GM18951 (cell line): ENCODE results near the gene SRA1.
"Not testable (repeated sequence)": the region's sequence is repeated elsewhere in the genome, so short reads cannot be mapped to it uniquely, and the experiment has no call there.

ENCODE experiments used
- POLR2A ChIP-seq: IDR thresholded peaks from 4 replicates; pipeline ENCODE4 v1.6.1; 2011; ENCODE audit warnings: mild to moderate bottlenecking; ENCODE audit not compliant: insufficient read length, insufficient read depth; ENCODE audit errors: extremely low read depth
- in situ Hi-C: fragments of 300-500 bp; cut with MboI; formaldehyde crosslinking; loops from one replicate; pipeline ENCODE4 v1.12.0; 2022; ENCODE audit warnings: low sequenced_read_pairs, mixed read lengths, inconsistent platforms; ENCODE audit not compliant: unreplicated experiment

SRA1 gene

DNA sequence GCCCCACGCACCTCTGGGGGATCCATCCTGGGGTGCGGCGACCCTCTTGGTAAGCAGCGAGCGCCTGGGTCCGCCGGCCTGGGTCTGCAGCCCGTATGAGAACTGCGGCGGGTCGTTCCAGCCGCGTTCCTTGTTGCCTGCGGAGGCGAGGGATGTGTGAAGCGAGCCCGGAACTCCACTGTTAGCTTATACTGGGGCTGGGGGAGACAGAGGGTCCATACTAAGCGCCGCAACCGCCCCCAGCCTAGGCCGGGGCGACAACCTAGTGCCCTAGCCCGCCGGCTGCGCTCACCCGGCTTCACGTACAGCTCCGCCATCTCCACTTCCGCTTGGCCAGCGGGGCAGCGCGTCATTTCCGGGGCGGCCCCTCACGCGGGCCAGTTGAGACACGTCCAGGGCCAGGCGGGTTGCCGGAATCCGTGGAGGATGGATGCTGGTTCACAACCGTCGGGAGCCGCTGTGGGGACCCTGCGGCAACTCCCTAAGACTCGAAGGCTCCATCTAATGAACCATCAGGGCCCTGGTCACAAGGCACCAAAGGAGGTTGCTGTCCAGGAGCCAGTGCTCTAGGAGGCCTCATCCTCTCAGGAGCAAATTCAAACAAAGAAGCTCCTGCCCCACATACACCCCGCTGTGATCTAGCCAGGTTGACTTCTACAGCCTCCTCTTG is at the start of gene SRA1:
Gene SRA1 (minus strand): TSS at position 338 of the 670 bp plus-strand sequence. CDS start 21 bp downstream, at position 317.
- in situ Hi-C loops, result no loop called here
- TF ChIP-seq POLR2A, result peak; percentile 98

GRCh38 chr5:140607031-140607430 is 49.8 kb upstream of the SRA1 start:
- in situ Hi-C loops, result no loop called here
- no peak for TF ChIP-seq POLR2A

DNA sequence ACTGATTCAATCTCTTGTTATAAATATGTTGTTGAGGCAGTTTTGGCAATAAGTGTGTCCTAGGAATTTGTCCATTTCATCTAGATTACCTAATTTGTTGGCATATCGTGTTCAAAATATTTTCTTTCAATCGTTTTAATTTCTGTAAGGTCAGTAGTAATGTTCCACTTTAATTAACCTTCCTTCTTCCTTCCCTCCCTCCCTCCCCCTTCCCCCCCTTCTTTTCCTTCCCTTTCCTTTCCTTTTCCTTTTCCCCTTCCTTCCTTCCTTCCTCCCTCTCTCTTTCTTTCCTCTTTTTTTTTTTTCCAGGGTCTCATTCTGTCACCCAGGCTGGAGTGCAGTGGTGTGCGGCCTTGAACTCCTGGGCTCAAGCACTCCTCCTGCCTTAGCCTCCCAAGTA is 48.6 kb upstream of the SRA1 start:
- no peak for TF ChIP-seq POLR2A
- in situ Hi-C loops, result no loop called here

- no peak for TF ChIP-seq POLR2A
- in situ Hi-C loops, result no loop called here
Measured at GRCh38 chr5:140603734-140604133, 46.5 kb upstream of the SRA1 start.

- in situ Hi-C loops, result not testable (repeated sequence)
Measured at GRCh38 chr5:140603446-140603698, 46.1 kb upstream of the SRA1 start.

DNA sequence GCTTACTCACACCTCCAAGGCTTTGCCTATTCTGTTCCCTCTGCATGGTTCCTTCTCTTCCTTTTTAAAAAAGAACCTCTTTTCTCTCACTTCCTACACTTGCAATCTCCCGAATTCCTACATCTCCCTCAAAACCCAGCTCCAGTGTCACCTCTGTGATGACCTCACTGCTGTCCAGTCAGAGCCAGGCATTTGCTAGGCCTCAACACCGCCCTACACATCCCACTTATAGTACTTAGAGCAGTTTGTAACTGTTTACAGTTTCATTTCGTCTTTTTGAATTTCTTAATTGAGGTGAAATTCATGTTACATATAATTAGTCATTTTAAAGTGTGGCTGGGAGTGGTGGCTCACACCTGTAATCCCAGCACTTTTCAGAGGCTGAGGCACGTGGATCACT is 44.9 kb upstream of the SRA1 start:
- in situ Hi-C loops, result no loop called here
- TF ChIP-seq POLR2A, result no peak

- no peak for TF ChIP-seq POLR2A
- in situ Hi-C loops, result no loop called here
Measured at GRCh38 chr5:140600096-140600495, 42.8 kb upstream of the SRA1 start.

DNA sequence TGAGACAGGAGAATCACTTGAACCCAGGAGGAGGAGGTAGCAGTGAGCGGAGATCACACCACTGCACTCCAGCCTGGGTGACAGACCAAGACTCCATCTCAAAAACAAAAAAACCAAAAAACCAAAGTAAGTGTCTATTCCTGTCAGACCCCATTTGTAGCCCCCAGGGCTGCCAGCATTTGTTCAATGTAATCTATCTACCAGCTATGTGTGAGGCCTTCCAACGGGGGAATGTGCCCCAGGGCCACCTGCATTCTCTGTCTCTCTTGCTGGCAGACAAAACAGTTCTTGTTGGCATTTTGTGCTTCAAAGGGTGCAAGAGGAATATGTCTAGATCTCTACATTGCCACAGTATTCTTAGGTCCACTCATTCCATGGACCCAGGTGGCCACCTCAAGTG is 41.6 kb upstream of the SRA1 start:
- no peak for TF ChIP-seq POLR2A
- in situ Hi-C loops, result no loop called here

- TF ChIP-seq POLR2A, result no peak
- in situ Hi-C loops, result no loop called here
Measured at GRCh38 chr5:140596321-140596741, 39.1 kb upstream of the SRA1 start.

- in situ Hi-C loops, result no loop called here
- no peak for TF ChIP-seq POLR2A
Measured at GRCh38 chr5:140595538-140596300, 38.4 kb upstream of the SRA1 start.

DNA sequence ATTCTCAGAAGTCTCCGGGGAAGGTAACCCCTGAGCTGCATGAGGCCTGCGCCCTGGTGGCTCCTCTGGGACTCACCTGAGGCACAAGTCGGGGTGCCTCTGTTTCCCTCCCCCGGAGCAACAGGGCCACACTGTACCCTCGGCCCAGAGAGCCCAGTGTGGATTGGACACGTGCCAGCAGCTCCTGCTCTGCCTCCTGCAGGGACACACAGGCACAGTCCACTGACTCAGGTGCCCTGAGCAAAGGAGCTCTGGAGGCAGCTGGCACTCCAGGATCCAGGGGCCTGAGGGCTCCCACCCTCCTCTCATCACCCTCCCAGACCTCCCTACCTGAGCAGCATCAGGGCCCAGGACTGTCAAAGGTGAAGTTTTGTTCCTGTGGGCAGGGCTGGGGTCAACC is 36.9 kb upstream of the SRA1 start:
- in situ Hi-C loops, result no loop called here

GRCh38 chr5:140593070-140593469 is 35.8 kb upstream of the SRA1 start:
- in situ Hi-C loops, result not testable (repeated sequence)

More for the DNA sequence above, 36.9 kb upstream of the SRA1 start:
- TF ChIP-seq POLR2A, result no peak

GRCh38 chr5:140591747-140592372 is 34.6 kb upstream of the SRA1 start:
- TF ChIP-seq POLR2A, result no peak
- in situ Hi-C loops, result no loop called here

- no peak for TF ChIP-seq POLR2A
- in situ Hi-C loops, result no loop called here
Measured at GRCh38 chr5:140590861-140591260, 33.6 kb upstream of the SRA1 start.
